HepG2 (cell line): Measurements from ENCODE around the gene CDC27. TPM values are rescaled to one million over a fixed set of nuclear protein-coding genes. Genes with fewer than 3 reads are reported as not detected.

Experiments used
- ATAC-seq: fragments of 200-7000 bp; cut with Tn5 transposase; 3 replicates; pipeline ENCODE4 v1.9.1; 2020; ENCODE audit warnings: mild to moderate bottlenecking, moderate library complexity
- BruUV-seq: library from RNA; stranded (reverse); fragments of 400-500 nt; replicated peaks from 2 replicates; lab custom pipeline; 2021; lab: Mats Ljungman, UMichigan
- CTCF ChIA-PET: fragments of 300-600 bp; formaldehyde crosslinking; extraction: SDS; loops from one replicate; lab custom pipeline; 2021; ENCODE audit warnings: low total read pairs, inconsistent platforms, low intra/inter-chr PET ratio; lab: Yijun Ruan, JAX
- POLR2A ChIA-PET: fragments of 350-600 bp; sonication (Branson Sonifier 250); formaldehyde crosslinking; loops from one replicate; lab custom pipeline; 2020; ENCODE audit warnings: antibody characterized with exemption, inconsistent platforms; lab: Yijun Ruan, JAX
- DNase-seq: peaks from one replicate; pipeline ENCODE4 v3.0.0-alpha.2; 2015; ENCODE audit warnings: low spot score
- FAIRE-seq: peaks from 3 replicates; lab custom pipeline; 2011; peaks lifted over from hg19 to GRCh38; lab: Jason Lieb, UNC
- H2AFZ ChIP-seq: one replicate; pipeline ENCODE4 v1.6.1; 2011; ENCODE audit warnings: low read length, inconsistent platforms
- H3K27ac ChIP-seq: fragments of 300-600 bp; 3 replicates; pipeline ENCODE4 v1.8.0; 2011; ENCODE audit warnings: mixed run types, mild to moderate bottlenecking, mixed read lengths, low read length, inconsistent platforms; ENCODE audit not compliant: insufficient read depth; ENCODE audit errors: extremely low read length
- H3K27me3 ChIP-seq, 2 experiments: fragments of 200-600 bp in 1 of 2; 2 replicates in 1 of 2; 3 replicates in 1 of 2; pipeline versions ENCODE4 v1.6.0 to v1.8.0; 2011; ENCODE audit warnings: low read length in 2 of 2, mild to moderate bottlenecking in 2 of 2, moderate library complexity in 2 of 2, inconsistent platforms in 1 of 2; ENCODE audit not compliant: insufficient read depth in 2 of 2, control insufficient read depth in 1 of 2
- H3K36me3 ChIP-seq, 2 experiments: fragments of 200-600 bp in 1 of 2; replicated peaks in 1 of 2; 2 replicates in 1 of 2; 3 replicates in 1 of 2; pipeline versions ENCODE4 v1.5.1 to v1.8.0; 2011; ENCODE audit warnings: low read length in 2 of 2, inconsistent platforms in 1 of 2; ENCODE audit not compliant: insufficient read depth in 2 of 2, control insufficient read depth in 1 of 2
- H3K4me1 ChIP-seq: 2 replicates; pipeline ENCODE4 v1.5.1; 2012; ENCODE audit warnings: low read length, inconsistent platforms; ENCODE audit not compliant: insufficient read depth
- H3K4me2 ChIP-seq: 2 replicates; pipeline ENCODE4 v1.6.0; 2011; ENCODE audit warnings: low read depth, low read length, inconsistent platforms
- H3K4me3 ChIP-seq, 3 experiments: fragments of 200-600 bp in 1 of 3; sonication (generic), shearing (Covaris generic) in 1 of 3; replicated peaks in 1 of 3; 2 replicates each; pipeline ENCODE4 v1.5.1; 2011 to 2016; ENCODE audit warnings: low read length in 3 of 3, inconsistent platforms in 2 of 3, low read depth in 2 of 3, mild to moderate bottlenecking in 2 of 3, control low read depth in 1 of 3, mixed read lengths in 1 of 3; ENCODE audit not compliant: insufficient read depth in 1 of 3
- H3K79me2 ChIP-seq: one replicate; pipeline ENCODE4 v1.6.1; 2011; ENCODE audit warnings: low read length, inconsistent platforms; ENCODE audit not compliant: insufficient read depth
- H3K9ac ChIP-seq: 2 replicates; pipeline ENCODE4 v1.6.0; 2011; ENCODE audit warnings: mild to moderate bottlenecking, low read depth, low read length, inconsistent platforms; ENCODE audit not compliant: insufficient read depth
- H3K9me3 ChIP-seq: 2 replicates; pipeline ENCODE4 v1.5.1; 2012; ENCODE audit warnings: mild to moderate bottlenecking, low read length
- H4K20me1 ChIP-seq: 2 replicates; pipeline ENCODE4 v1.6.0; 2011; ENCODE audit warnings: inconsistent platforms, mild to moderate bottlenecking, low read length, moderate library complexity; ENCODE audit not compliant: insufficient read depth
- MIER3 ChIP-seq: IDR thresholded peaks from 2 replicates; pipeline ENCODE4 v1.6.1; 2016; ENCODE audit warnings: missing compliant biosample characterization, borderline replicate concordance
- PRDM4 ChIP-seq: sonication (generic); formaldehyde crosslinking; IDR thresholded peaks from 2 replicates; pipeline ENCODE4 v1.9.0; 2021; ENCODE audit warnings: missing genetic modification reagents, borderline replicate concordance
- SIN3B ChIP-seq: fragments of 150-350 bp; IDR thresholded peaks from 2 replicates; pipeline ENCODE4 v1.6.1; 2014; ENCODE audit warnings: low read length
- UBTF ChIP-seq: sonication (generic); formaldehyde crosslinking; IDR thresholded peaks from 2 replicates; pipeline ENCODE4 v1.4.0; 2020; ENCODE audit warnings: mild to moderate bottlenecking, missing genetic modification reagents
- ZNF138 ChIP-seq: sonication (generic); formaldehyde crosslinking; IDR thresholded peaks from 2 replicates; pipeline ENCODE4 v1.5.0; 2020; ENCODE audit warnings: mild to moderate bottlenecking, low read depth, missing genetic modification reagents
- ZNF24 ChIP-seq: fragments of 450-650 bp; IDR thresholded peaks from 2 replicates; pipeline ENCODE4 v1.6.1; 2017; ENCODE audit warnings: antibody characterized with exemption, mild to moderate bottlenecking
- ZNF383 ChIP-seq: sonication (generic); formaldehyde crosslinking; IDR thresholded peaks from 2 replicates; pipeline ENCODE4 v1.4.0; 2020; ENCODE audit warnings: missing genetic modification reagents, mild to moderate bottlenecking, borderline replicate concordance
- ZNF564 ChIP-seq: sonication (generic); formaldehyde crosslinking; IDR thresholded peaks from 2 replicates; pipeline ENCODE4 v1.8.1; 2023; ENCODE audit warnings: mild to moderate bottlenecking, missing genetic modification reagents
- ZNF7 ChIP-seq: IDR thresholded peaks from 2 replicates; pipeline ENCODE4 v1.6.1; 2016; ENCODE audit warnings: missing biosample characterization, missing genetic modification reagents
- ZSCAN29 ChIP-seq: sonication (generic); formaldehyde crosslinking; conservative IDR thresholded peaks from 2 replicates; pipeline ENCODE4 v1.4.0; 2020; ENCODE audit warnings: mild to moderate bottlenecking, missing genetic modification reagents
- ZSCAN9 ChIP-seq: IDR thresholded peaks from 2 replicates; pipeline ENCODE4 v1.6.1; 2016; ENCODE audit warnings: borderline replicate concordance
- ZUFSP ChIP-seq: sonication (generic); formaldehyde crosslinking; IDR thresholded peaks from 2 replicates; pipeline ENCODE4 v1.9.0; 2021; ENCODE audit warnings: missing genetic modification reagents, mild to moderate bottlenecking, borderline replicate concordance
- WGBS: methylation state at CpG from one replicate; pipeline ENCODE4 v1.1.6; 2017; ENCODE audit warnings: low lambda C conversion rate; 5-methylcytosine and 5-hydroxymethylcytosine counted together
- in situ Hi-C: cut with HindIII; loops from 2 replicates; pipeline ENCODE4 v1.10.0; 2017; ENCODE audit warnings: low pct_unique_long_range_greater_than_20kb; ENCODE audit not compliant: extremely low pct_ligation_motif_present
- intact Hi-C: fragments of 100-400 bp; cut with micrococcal nuclease; formaldehyde crosslinking; loops from one replicate; pipeline ENCODE4 v1.10.0; 2022; ENCODE audit not compliant: unreplicated experiment
- polyA plus RNA-seq, 8 experiments: library from polyadenylated mRNA; depleted of rRNA in 3 of 8; stranded (reverse) in 7 of 8; unstranded in 1 of 8; fragments of >200 nt; fragmentation: Illumina TruSeq in 4 of 8; extraction: Trizol in 4 of 8; gene quantifications; 2 replicates each; pipeline versions ENCODE4 v1.2.1 to v1.2.3, GENCODE V29; 2011 to 2016; ENCODE audit warnings: low read depth in 4 of 8, missing spikeins in 1 of 8, mixed read lengths in 1 of 8; ENCODE audit not compliant: insufficient read depth in 1 of 8
- total RNA-seq, 5 experiments: library from RNA; depleted of rRNA; stranded (reverse); fragments of >200 nt; fragmentation: Illumina TruSeq; extraction: Trizol; gene quantifications; 2 replicates each; pipeline ENCODE4 v1.2.3, GENCODE V29; 2016; ENCODE audit warnings: low read depth in 1 of 5

CDC27 gene
- total and polyA plus RNA-seq, 2 of the 13 experiments (the other 11 are each of a cell fraction or from before 2014, with no cell fraction given): 80.7 to 102 TPM

- H3K9me3 ChIP-seq: no peaks in the 10 kb centered on the region
- DNase-seq (no peak), FAIRE-seq (no peak), ATAC-seq (no peak)
- H2AFZ ChIP-seq: no peak overlapping the region
- H3K4me2 ChIP-seq: no peak overlapping the region
- no peaks in the 10 kb centered on the region for H3K27me3 ChIP-seq
- WGBS: 95% methylated on average over 2 of the region's 2 CpGs
- H4K20me1 ChIP-seq: no peaks in the 10 kb centered on the region
- H3K79me2 ChIP-seq: no peaks in the 10 kb centered on the region
- ChIA-PET CTCF (no interaction called here), POLR2A (no interaction called here)
- H3K27ac ChIP-seq: no peak overlapping the region
- H3K4me1 ChIP-seq: no peaks in the 10 kb centered on the region
- intact Hi-C loops: no loop called here
- in situ Hi-C loops: no loop called here
- peaks cover 21 to 70% of the 10 kb centered on the region in 2 experiments for H3K36me3 ChIP-seq
- H3K9ac ChIP-seq: no peak overlapping the region
- TF ChIP-seq MIER3: no peak
- TF ChIP-seq ZNF7 (CRISPR knock-in tag): peak; percentile 70; the same call in 1 of the 2 replicates
- TF ChIP-seq ZNF383 (CRISPR knock-in tag): no peak
- no peak for TF ChIP-seq ZSCAN9 (CRISPR knock-in tag)
- no peak for TF ChIP-seq UBTF (CRISPR knock-in tag)
- no peak overlapping the region for H3K4me3 ChIP-seq
- no TSS peak for BruUV-seq
These were observed 24.0 kb downstream of the CDC27 start for GRCh38 chr17:47165137-47165536.

- no peaks in the 10 kb centered on the region for H3K27me3 ChIP-seq
- H3K4me2 ChIP-seq: no peak overlapping the region
- 100% methylated on average over 5 of the region's 5 CpGs for WGBS
- ATAC-seq (no peak), DNase-seq (no peak), FAIRE-seq (no peak)
- BruUV-seq: no TSS peak
- no peaks in the 10 kb centered on the region for H3K9me3 ChIP-seq
- intact Hi-C loops: no loop called here
- no peak overlapping the region for H2AFZ ChIP-seq
- no peaks in the 10 kb centered on the region for H4K20me1 ChIP-seq
- POLR2A ChIA-PET: no interaction called here
- in situ Hi-C loops: no loop called here
- H3K79me2 ChIP-seq: no peaks in the 10 kb centered on the region
- peaks cover 26 to 71% of the 10 kb centered on the region in 2 experiments for H3K36me3 ChIP-seq
- no peak overlapping the region for H3K9ac ChIP-seq
- no peak overlapping the region for H3K27ac ChIP-seq
- CTCF ChIA-PET: no interaction called here
- no peaks in the 10 kb centered on the region for H3K4me1 ChIP-seq
- no peak overlapping the region for H3K4me3 ChIP-seq
- TF ChIP-seq PRDM4 (CRISPR knock-in tag) (no peak), ZNF24 (no peak), ZUFSP (no peak), SIN3B (no peak), ZSCAN29 (CRISPR knock-in tag) (no peak), ZNF138 (CRISPR knock-in tag) (no peak), ZNF564 (no peak)
These were observed 24.8 kb downstream of the CDC27 start for GRCh38 chr17:47164263-47164662.
